Measurements from ENCODE around the gene SLC2A9.

DNA sequence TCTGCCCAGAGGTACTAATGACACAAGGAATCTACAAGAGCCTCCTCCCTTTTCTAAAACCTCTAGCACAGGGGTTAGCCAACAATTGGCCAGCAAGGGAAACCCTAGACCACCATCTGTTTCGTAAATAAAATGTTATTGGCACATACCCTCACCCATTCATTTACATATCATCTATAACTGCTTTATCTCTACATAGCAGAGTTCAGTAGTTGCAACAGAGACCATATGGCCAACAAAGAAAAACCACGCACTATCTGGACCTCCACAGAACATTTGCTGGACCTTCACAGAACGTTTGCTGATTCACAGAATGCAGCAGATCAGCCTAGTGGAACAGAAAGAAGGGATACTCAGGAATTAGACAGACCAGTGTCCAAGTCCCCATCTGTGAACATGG lies 9.4 kb downstream of the SLC2A9 start:
- TF ChIP-seq, protein P1, sequence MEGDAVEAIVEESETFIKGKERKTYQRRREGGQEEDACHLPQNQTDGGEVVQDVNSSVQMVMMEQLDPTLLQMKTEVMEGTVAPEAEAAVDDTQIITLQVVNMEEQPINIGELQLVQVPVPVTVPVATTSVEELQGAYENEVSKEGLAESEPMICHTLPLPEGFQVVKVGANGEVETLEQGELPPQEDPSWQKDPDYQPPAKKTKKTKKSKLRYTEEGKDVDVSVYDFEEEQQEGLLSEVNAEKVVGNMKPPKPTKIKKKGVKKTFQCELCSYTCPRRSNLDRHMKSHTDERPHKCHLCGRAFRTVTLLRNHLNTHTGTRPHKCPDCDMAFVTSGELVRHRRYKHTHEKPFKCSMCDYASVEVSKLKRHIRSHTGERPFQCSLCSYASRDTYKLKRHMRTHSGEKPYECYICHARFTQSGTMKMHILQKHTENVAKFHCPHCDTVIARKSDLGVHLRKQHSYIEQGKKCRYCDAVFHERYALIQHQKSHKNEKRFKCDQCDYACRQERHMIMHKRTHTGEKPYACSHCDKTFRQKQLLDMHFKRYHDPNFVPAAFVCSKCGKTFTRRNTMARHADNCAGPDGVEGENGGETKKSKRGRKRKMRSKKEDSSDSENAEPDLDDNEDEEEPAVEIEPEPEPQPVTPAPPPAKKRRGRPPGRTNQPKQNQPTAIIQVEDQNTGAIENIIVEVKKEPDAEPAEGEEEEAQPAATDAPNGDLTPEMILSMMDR (IDR thresholded peaks at IDR 0.05; ENCODE audit: low read depth, low read length), result no peak
- TF ChIP-seq EZH2phosphoT487 (IDR thresholded peaks at IDR 0.05; ENCODE audit: low read depth), result no peak

Measured in OCI-LY3 (cell line).